Activated T-cell treated with anti-CD3 and anti-CD28 coated beads for 48 hours (primary cell): ENCODE results near the gene NRTN.

Experiments
- DNase-seq: peaks from one replicate; pipeline ENCODE4 v3.0.0-alpha.2; 2020; ENCODE audit warnings: low read depth

Gene NRTN

GRCh38 chr19:5790559-5791520 is 14.0 kb upstream of the NRTN start, which contains the start of gene DUS3L:
DUS3L (minus strand) TSS chr19:5791163; CDS start chr19:5791141, 22 bp downstream.
- DNase-seq, result peak; percentile 92

- DNase-seq, result no peak
These were observed 12.6 kb upstream of the NRTN start for GRCh38 chr19:5792224-5792623.

- DNase-seq, result no peak
These were observed 11.7 kb upstream of the NRTN start for GRCh38 chr19:5793188-5793587.

DNA sequence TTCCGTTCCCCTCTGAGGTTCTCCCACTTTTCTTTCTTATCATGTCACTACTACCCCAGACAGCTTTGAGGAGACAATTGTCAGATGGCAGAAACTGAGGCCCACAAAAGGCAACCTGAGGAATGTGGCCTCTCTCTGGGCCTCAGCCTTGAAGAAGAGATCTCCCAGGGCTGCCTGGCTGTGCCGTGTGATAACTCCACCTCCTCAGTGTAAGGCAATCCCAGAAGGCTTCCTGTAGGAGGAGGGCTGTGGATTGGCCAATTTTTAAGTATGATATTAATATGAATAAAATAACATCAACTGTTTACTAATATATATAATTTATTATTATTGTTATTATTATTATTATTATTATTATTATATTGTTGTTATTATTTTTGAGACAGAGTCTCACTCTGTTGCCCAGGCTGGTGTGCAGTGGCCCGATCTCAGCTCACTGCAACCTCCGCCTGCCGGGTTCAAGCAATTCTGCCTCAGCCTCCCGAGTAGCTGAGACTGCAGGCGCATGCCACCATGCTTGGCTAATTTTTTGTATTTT is 9.4 kb upstream of the NRTN start:
- no peak for DNase-seq

- DNase-seq, result no peak
These were observed 6.6 kb upstream of the NRTN start for GRCh38 chr19:5798244-5798643.

GRCh38 chr19:5799247-5800241 is 5.3 kb upstream of the NRTN start:
- no peak for DNase-seq

- no peak for DNase-seq
These were observed 4.3 kb upstream of the NRTN start for GRCh38 chr19:5800361-5801270.

- no peak for DNase-seq
These were observed 2.9 kb upstream of the NRTN start for GRCh38 chr19:5801796-5802619.

- no peak for DNase-seq
These were observed 1.5 kb upstream of the NRTN start for GRCh38 chr19:5803441-5803751.

DNA sequence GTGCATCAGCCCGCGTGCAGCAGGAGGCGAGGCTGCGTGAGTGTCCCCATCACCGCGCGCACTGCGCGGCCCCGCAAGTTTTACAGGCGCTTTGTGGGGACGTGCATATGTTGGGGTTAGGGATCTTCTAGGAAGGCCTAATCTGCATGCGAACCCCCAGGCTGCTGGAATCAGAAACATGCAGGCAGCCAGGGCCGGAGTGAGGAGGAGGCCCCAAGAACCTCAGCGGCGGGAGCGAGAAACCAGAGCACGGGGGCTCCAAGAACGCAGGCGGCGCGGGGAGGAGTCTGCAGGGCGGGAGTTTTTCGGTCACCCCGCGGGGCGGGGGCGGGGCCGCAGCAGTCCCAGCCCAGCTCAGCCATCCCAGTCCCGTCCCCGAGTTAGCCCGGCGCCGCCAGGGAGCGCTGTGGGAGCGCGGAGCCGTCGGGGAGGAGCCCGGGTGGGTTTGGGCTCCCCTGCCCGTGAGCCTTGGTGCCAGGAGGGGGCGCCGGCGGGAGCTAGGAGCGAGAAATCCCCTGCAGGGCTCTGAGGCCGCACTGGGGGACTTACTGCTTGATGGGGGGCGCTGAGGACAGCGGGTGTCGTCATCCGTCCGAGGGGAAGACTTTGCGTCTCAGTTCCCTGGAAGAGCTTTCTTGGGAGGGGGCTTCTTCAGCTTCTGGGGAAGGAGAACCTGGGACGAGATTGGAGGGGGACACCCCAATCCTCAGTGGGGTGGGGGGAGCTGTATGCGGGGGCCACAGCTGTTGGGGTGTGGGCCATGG is 933 bp upstream of the NRTN start:
- peak; percentile 98 for DNase-seq

DNA sequence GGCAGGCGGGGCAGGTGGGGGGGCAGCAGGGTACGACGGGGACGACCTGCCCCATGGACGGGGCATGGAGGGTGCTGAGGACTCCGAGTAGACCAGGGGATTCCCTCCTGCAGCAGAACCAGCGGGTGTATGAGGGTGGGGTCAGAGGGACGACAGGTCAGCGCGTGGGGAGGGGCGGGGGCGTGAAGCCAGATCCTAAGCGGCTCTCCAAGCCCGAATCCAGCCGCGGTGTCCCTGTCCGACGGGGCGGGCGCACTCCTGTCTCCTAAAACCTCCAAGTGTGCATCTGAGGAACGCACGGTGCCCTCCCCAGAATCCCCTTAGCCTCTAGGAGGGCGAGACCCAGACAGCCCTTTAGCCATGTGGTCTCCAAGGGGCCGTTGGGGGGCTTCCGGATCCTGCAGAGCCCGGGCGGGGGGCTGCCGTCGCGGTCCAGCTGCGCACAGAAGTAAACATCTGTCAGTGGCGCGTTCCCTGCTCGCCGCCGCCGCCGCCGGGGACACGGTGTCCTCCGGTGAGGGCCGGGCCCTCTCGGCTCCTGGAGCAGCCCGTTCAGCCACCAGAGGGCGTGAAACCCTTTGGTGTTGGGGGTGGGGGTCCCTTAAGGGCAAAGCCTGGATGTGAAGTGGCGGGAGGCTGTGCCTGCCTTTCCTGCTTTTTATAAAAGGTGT is 730 bp downstream of the NRTN start:
- peak; percentile 55 for DNase-seq

- DNase-seq, result no peak
These were observed 1.2 kb downstream of the NRTN start for GRCh38 chr19:5806133-5806489.

GRCh38 chr19:5806905-5807304 is 2.0 kb downstream of the NRTN start:
- no peak for DNase-seq

DNA sequence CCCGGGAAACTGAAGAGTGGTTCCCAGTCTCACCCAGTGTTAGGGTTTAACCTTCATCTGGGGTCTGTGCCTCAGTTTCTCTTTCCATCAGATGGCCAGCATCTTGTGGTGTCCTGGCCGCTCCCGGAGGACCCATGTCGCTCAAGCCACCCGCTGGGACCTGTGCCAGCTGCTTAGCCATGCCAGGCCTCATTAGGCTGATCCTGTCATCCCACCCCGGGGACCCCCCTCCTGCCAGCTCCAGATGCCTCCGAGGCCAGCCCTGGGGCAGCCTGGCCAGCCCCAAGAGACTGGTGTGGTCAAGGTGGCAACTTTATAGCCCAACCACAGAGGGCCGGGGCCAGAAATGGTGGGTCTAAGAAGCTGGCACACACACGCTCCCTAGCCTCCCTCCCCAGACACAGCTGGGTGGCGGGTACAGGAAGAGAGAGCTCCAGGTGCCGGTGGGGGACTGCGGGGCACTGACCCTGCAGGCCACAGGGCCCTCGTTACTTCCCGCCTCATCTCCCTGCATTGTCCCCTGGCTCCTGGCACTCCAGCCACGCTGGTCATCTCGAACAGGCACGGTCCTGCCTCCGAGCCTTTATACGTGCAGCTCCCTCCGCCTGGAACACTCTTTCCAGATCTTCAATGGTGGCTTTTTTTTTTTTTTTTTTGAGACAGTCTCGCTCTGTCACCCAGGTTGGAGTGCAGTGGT is 3.4 kb downstream of the NRTN start:
- DNase-seq, result no peak

DNA sequence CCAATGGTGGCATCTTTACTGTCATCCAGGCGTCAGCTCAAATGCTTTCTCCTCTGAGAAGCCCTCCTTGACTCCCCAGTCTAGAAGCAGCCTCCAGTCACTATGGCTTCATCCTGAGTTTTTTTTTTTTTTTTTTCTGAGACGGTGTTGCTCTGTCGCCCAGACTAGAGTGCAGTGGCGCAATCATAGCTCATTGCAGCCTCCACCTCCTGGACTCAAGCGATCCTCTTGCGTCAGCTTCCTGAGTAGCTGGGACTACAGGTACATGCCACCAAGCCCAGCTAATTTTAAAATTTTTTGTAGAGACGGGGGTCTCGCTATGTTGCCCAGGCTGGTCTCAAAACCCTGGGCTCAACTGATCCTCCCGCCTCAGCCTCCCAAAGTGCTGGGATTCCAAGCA is 4.2 kb downstream of the NRTN start:
- no peak for DNase-seq

- DNase-seq, result no peak
These were observed 4.6 kb downstream of the NRTN start for GRCh38 chr19:5809469-5809868.

DNA sequence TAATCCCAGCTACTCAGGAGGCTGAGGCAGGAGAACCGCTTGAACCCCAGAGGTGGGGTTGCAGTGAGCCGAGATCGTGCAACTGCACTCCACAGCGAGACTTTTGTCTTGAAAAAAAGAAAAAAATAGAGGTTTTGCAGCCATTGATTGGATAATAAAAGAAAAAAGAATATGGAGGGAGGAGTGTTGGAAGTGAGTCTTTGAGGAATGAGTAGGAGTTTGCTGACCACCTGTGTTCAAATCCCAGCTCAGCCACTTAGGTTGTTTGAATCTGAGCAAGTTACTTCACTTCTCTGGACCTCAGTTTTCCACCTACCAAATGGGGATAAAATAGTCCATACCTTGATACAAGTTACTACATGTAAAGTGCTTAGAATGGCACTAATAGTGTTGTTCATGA is 6.2 kb downstream of the NRTN start:
- DNase-seq, result no peak

- no peak for DNase-seq
These were observed 9.4 kb downstream of the NRTN start for GRCh38 chr19:5814123-5814851.
